ENCODE results near the gene DDAH2.
A peak's percentile ranks its signal among the peaks of the same experiment; 100 is the strongest.

Gene DDAH2

GRCh38 chr6:31728767-31729514 lies at the start of gene DDAH2:
Gene DDAH2, minus strand, starts transcription at chr6:31729299. Its CDS starts 138 bp downstream, at chr6:31729161.
- no peak for DNase-seq

GRCh38 chr6:31778193-31778592 lies 49.1 kb upstream of the DDAH2 start:
- DNase-seq = no peak

- DNase-seq = no peak
Observed at GRCh38 chr6:31777667-31778050, 48.6 kb upstream of the DDAH2 start.

GRCh38 chr6:31776989-31777666 lies 48.0 kb upstream of the DDAH2 start, which contains the start of gene VWA7:
Gene VWA7, minus strand, starts transcription at chr6:31777328. Its CDS starts 549 bp downstream, at chr6:31776779.
- DNase-seq = peak; percentile 19

GRCh38 chr6:31776485-31776988 lies 47.4 kb upstream of the DDAH2 start:
- no peak for DNase-seq

GRCh38 chr6:31775633-31776484 lies 46.8 kb upstream of the DDAH2 start:
- DNase-seq = no peak

GRCh38 chr6:31775184-31775583 lies 46.1 kb upstream of the DDAH2 start:
- DNase-seq = no peak

- no peak for DNase-seq
Observed at GRCh38 chr6:31771992-31772358, 42.9 kb upstream of the DDAH2 start.

- DNase-seq = no peak
Observed at GRCh38 chr6:31770860-31771259, 41.8 kb upstream of the DDAH2 start.

GRCh38 chr6:31769684-31770371 lies 40.7 kb upstream of the DDAH2 start:
- no peak for DNase-seq

- DNase-seq = no peak
Observed at GRCh38 chr6:31768363-31769257, 39.5 kb upstream of the DDAH2 start.

GRCh38 chr6:31767096-31767645 lies 38.1 kb upstream of the DDAH2 start:
- DNase-seq = no peak

GRCh38 chr6:31765910-31766794 lies 37.1 kb upstream of the DDAH2 start:
- DNase-seq = no peak

- no peak for DNase-seq
Observed at GRCh38 chr6:31765559-31765909, 36.4 kb upstream of the DDAH2 start.

- DNase-seq = no peak
Observed at GRCh38 chr6:31764198-31764597, 35.1 kb upstream of the DDAH2 start.

- no peak for DNase-seq
Observed at GRCh38 chr6:31763619-31763940, 34.5 kb upstream of the DDAH2 start.

- DNase-seq = no peak
Observed at GRCh38 chr6:31762878-31763618, 33.9 kb upstream of the DDAH2 start.

- DNase-seq = no peak
Observed at GRCh38 chr6:31762356-31762755, 33.3 kb upstream of the DDAH2 start, which contains the start of gene SAPCD1. Gene SAPCD1, plus strand, starts transcription at chr6:31762656. Its CDS starts 399 bp downstream, at chr6:31763055.

- DNase-seq = no peak
Observed at GRCh38 chr6:31761343-31761742, 32.2 kb upstream of the DDAH2 start.

- no peak for DNase-seq
Observed at GRCh38 chr6:31760790-31761189, 31.7 kb upstream of the DDAH2 start.
